HepG2 (cell line): ENCODE results near the gene CDH11. TPM values are rescaled to one million over a fixed set of nuclear protein-coding genes. Genes with fewer than 3 reads are reported as not detected.

Experiments used
- ATAC-seq: fragments of 200-7000 bp; cut with Tn5 transposase; 3 replicates; pipeline ENCODE4 v1.9.1; 2020; ENCODE audit warnings: mild to moderate bottlenecking, moderate library complexity
- BruUV-seq: library from RNA; stranded (reverse); fragments of 400-500 nt; replicated peaks from 2 replicates; lab custom pipeline; 2021; lab: Mats Ljungman, UMichigan
- CTCF ChIA-PET: fragments of 300-600 bp; formaldehyde crosslinking; extraction: SDS; loops from one replicate; lab custom pipeline; 2021; ENCODE audit warnings: low total read pairs, inconsistent platforms, low intra/inter-chr PET ratio; lab: Yijun Ruan, JAX
- POLR2A ChIA-PET: fragments of 350-600 bp; sonication (Branson Sonifier 250); formaldehyde crosslinking; loops from one replicate; lab custom pipeline; 2020; ENCODE audit warnings: antibody characterized with exemption, inconsistent platforms; lab: Yijun Ruan, JAX
- DNase-seq: peaks from one replicate; pipeline ENCODE4 v3.0.0-alpha.2; 2015; ENCODE audit warnings: low spot score
- FAIRE-seq: peaks from 3 replicates; lab custom pipeline; 2011; peaks lifted over from hg19 to GRCh38; lab: Jason Lieb, UNC
- H2AFZ ChIP-seq: one replicate; pipeline ENCODE4 v1.6.1; 2011; ENCODE audit warnings: low read length, inconsistent platforms
- H3K27ac ChIP-seq: fragments of 300-600 bp; 3 replicates; pipeline ENCODE4 v1.8.0; 2011; ENCODE audit warnings: mixed run types, mild to moderate bottlenecking, mixed read lengths, low read length, inconsistent platforms; ENCODE audit not compliant: insufficient read depth; ENCODE audit errors: extremely low read length
- H3K27me3 ChIP-seq, 2 experiments: fragments of 200-600 bp in 1 of 2; 2 replicates in 1 of 2; 3 replicates in 1 of 2; pipeline versions ENCODE4 v1.6.0 to v1.8.0; 2011; ENCODE audit warnings: low read length in 2 of 2, mild to moderate bottlenecking in 2 of 2, moderate library complexity in 2 of 2, inconsistent platforms in 1 of 2; ENCODE audit not compliant: insufficient read depth in 2 of 2, control insufficient read depth in 1 of 2
- H3K36me3 ChIP-seq, 2 experiments: fragments of 200-600 bp in 1 of 2; replicated peaks in 1 of 2; 2 replicates in 1 of 2; 3 replicates in 1 of 2; pipeline versions ENCODE4 v1.5.1 to v1.8.0; 2011; ENCODE audit warnings: low read length in 2 of 2, inconsistent platforms in 1 of 2; ENCODE audit not compliant: insufficient read depth in 2 of 2, control insufficient read depth in 1 of 2
- H3K4me1 ChIP-seq: 2 replicates; pipeline ENCODE4 v1.5.1; 2012; ENCODE audit warnings: low read length, inconsistent platforms; ENCODE audit not compliant: insufficient read depth
- H3K4me2 ChIP-seq: 2 replicates; pipeline ENCODE4 v1.6.0; 2011; ENCODE audit warnings: low read depth, low read length, inconsistent platforms
- H3K4me3 ChIP-seq, 3 experiments: fragments of 200-600 bp in 1 of 3; sonication (generic), shearing (Covaris generic) in 1 of 3; replicated peaks in 1 of 3; 2 replicates each; pipeline ENCODE4 v1.5.1; 2011 to 2016; ENCODE audit warnings: low read length in 3 of 3, inconsistent platforms in 2 of 3, low read depth in 2 of 3, mild to moderate bottlenecking in 2 of 3, control low read depth in 1 of 3, mixed read lengths in 1 of 3; ENCODE audit not compliant: insufficient read depth in 1 of 3
- H3K79me2 ChIP-seq: one replicate; pipeline ENCODE4 v1.6.1; 2011; ENCODE audit warnings: low read length, inconsistent platforms; ENCODE audit not compliant: insufficient read depth
- H3K9ac ChIP-seq: 2 replicates; pipeline ENCODE4 v1.6.0; 2011; ENCODE audit warnings: mild to moderate bottlenecking, low read depth, low read length, inconsistent platforms; ENCODE audit not compliant: insufficient read depth
- H3K9me3 ChIP-seq: 2 replicates; pipeline ENCODE4 v1.5.1; 2012; ENCODE audit warnings: mild to moderate bottlenecking, low read length
- H4K20me1 ChIP-seq: 2 replicates; pipeline ENCODE4 v1.6.0; 2011; ENCODE audit warnings: inconsistent platforms, mild to moderate bottlenecking, low read length, moderate library complexity; ENCODE audit not compliant: insufficient read depth
- BRCA1 ChIP-seq: sonication (generic); formaldehyde crosslinking; IDR thresholded peaks from 2 replicates; pipeline ENCODE4 v1.4.0; 2020; ENCODE audit warnings: missing genetic modification reagents
- CCAR2 ChIP-seq: fragments of 200-400 bp; formaldehyde crosslinking; optimal IDR thresholded peaks from 2 replicates; pipeline ENCODE3; 2018; ENCODE audit warnings: low read depth, mild to moderate bottlenecking, low read length, moderate library complexity
- CHCHD3 ChIP-seq: sonication (generic); formaldehyde crosslinking; IDR thresholded peaks from 2 replicates; pipeline ENCODE4 v1.8.0; 2022; ENCODE audit warnings: mild to moderate bottlenecking, missing genetic modification reagents, moderate library complexity
- ISX ChIP-seq: sonication (generic); formaldehyde crosslinking; conservative IDR thresholded peaks from 2 replicates; pipeline ENCODE4 v1.5.0; 2020; ENCODE audit warnings: missing genetic modification reagents
- KLF13 ChIP-seq: sonication (generic); formaldehyde crosslinking; IDR thresholded peaks from 2 replicates; pipeline ENCODE4 v1.4.0; 2020; ENCODE audit warnings: mild to moderate bottlenecking, missing genetic modification reagents
- KMT2B ChIP-seq: IDR thresholded peaks from 2 replicates; pipeline ENCODE4 v1.6.1; 2016; ENCODE audit warnings: missing genetic modification reagents, missing compliant biosample characterization
- RAD21 ChIP-seq: fragments of 450-650 bp; formaldehyde crosslinking; IDR thresholded peaks from 2 replicates; pipeline ENCODE4 v1.5.0; 2020; ENCODE audit warnings: mild to moderate bottlenecking
- ZFAT ChIP-seq: sonication (generic); formaldehyde crosslinking; conservative IDR thresholded peaks from 2 replicates; pipeline ENCODE4 v1.8.1; 2023; ENCODE audit warnings: missing genetic modification reagents, inconsistent platforms
- ZNF431 ChIP-seq: sonication (generic); formaldehyde crosslinking; IDR thresholded peaks from 2 replicates; pipeline ENCODE4 v1.9.0; 2022; ENCODE audit warnings: missing genetic modification reagents, low read depth, mild to moderate bottlenecking, borderline replicate concordance
- ZNF572 ChIP-seq: sonication (generic); formaldehyde crosslinking; IDR thresholded peaks from 2 replicates; pipeline ENCODE4 v1.5.1; 2020; ENCODE audit warnings: mild to moderate bottlenecking, missing genetic modification reagents
- ZNF598 ChIP-seq: sonication (generic); formaldehyde crosslinking; IDR thresholded peaks from 2 replicates; pipeline ENCODE4 v1.5.1; 2020; ENCODE audit warnings: mild to moderate bottlenecking, missing genetic modification reagents, borderline replicate concordance
- ZNF816 ChIP-seq: sonication (generic); formaldehyde crosslinking; IDR thresholded peaks from 2 replicates; pipeline ENCODE4 v1.8.0; 2022; ENCODE audit warnings: missing genetic modification reagents, mild to moderate bottlenecking, borderline replicate concordance
- whole genome bisulfite sequencing: methylation state at CpG from one replicate; pipeline ENCODE4 v1.1.6; 2017; ENCODE audit warnings: low lambda C conversion rate; 5-methylcytosine and 5-hydroxymethylcytosine counted together
- in situ Hi-C: cut with HindIII; loops from 2 replicates; pipeline ENCODE4 v1.10.0; 2017; ENCODE audit warnings: low pct_unique_long_range_greater_than_20kb; ENCODE audit not compliant: extremely low pct_ligation_motif_present
- intact Hi-C: fragments of 100-400 bp; cut with micrococcal nuclease; formaldehyde crosslinking; loops from one replicate; pipeline ENCODE4 v1.10.0; 2022; ENCODE audit not compliant: unreplicated experiment
- polyA plus RNA-seq, 8 experiments: library from polyadenylated mRNA; depleted of rRNA in 3 of 8; stranded (reverse) in 7 of 8; unstranded in 1 of 8; fragments of >200 nt; fragmentation: Illumina TruSeq in 4 of 8; extraction: Trizol in 4 of 8; gene quantifications; 2 replicates each; pipeline versions ENCODE4 v1.2.1 to v1.2.3, GENCODE V29; 2011 to 2016; ENCODE audit warnings: low read depth in 4 of 8, missing spikeins in 1 of 8, mixed read lengths in 1 of 8; ENCODE audit not compliant: insufficient read depth in 1 of 8
- total RNA-seq, 5 experiments: library from RNA; depleted of rRNA; stranded (reverse); fragments of >200 nt; fragmentation: Illumina TruSeq; extraction: Trizol; gene quantifications; 2 replicates each; pipeline ENCODE4 v1.2.3, GENCODE V29; 2016; ENCODE audit warnings: low read depth in 1 of 5
- TF ChIP-seq, protein P1 (sequence below): sonication (generic); formaldehyde crosslinking; IDR thresholded peaks from 2 replicates; pipeline ENCODE4 v1.8.1; 2023; ENCODE audit warnings: mild to moderate bottlenecking, missing genetic modification reagents, borderline replicate concordance
- TF ChIP-seq, protein P2 (sequence below): sonication (generic); formaldehyde crosslinking; IDR thresholded peaks from 2 replicates; pipeline ENCODE4 v1.5.1; 2020; ENCODE audit warnings: mild to moderate bottlenecking, missing genetic modification reagents
- TF ChIP-seq, protein P3 (sequence below): sonication (generic); formaldehyde crosslinking; IDR thresholded peaks from 2 replicates; pipeline ENCODE4 v1.8.0; 2022; ENCODE audit warnings: missing genetic modification reagents, low read depth, mild to moderate bottlenecking, borderline replicate concordance
- TF ChIP-seq, protein P4 (sequence below): sonication (generic); formaldehyde crosslinking; IDR thresholded peaks from 2 replicates; pipeline ENCODE4 v1.5.0; 2020; ENCODE audit warnings: mild to moderate bottlenecking, missing genetic modification reagents, moderate library complexity
- TF ChIP-seq, protein P5 (sequence below): sonication (generic); formaldehyde crosslinking; IDR thresholded peaks from 2 replicates; pipeline ENCODE4 v1.5.1; 2020; ENCODE audit warnings: mild to moderate bottlenecking, moderate library complexity, missing genetic modification reagents

Gene CDH11
- total and polyA plus RNA-seq, 2 of the 13 experiments (the other 11 are each of a cell fraction or from before 2014, with no cell fraction given): not detected

DNA sequence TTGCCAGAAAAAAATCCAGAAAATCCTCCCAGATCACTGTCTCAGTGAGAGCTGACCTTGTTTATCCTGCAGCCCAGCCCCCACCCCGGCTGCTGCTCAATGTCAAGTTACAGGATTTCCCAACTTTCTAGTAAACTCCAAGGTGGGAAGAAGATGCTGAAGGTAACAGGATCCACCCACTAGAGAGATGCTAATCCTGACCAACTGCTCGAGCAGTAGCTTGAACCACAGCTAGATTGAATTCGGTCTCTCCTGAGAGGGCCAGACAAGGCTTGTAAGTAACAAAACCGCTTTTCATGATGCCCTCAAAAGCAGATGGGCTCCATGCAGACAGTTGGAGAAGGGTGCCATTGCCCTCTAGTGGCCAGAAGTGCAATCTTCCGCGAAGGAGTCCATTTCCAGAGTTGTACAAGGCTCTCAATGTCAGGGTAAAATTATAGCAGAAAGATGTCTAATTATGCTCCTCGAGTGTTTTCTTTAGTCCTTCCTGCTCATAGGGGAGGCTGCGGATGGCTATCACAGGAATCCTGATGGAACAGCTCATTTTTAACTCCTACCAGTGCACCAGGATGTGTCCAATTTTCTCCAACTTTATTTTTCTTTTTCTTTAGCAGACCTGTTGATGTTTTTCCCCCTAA is 3.9 kb downstream of the CDH11 start:
- no TSS peak for BruUV-seq
- no peaks in the 10 kb centered on the region for H3K36me3 ChIP-seq
- intact Hi-C loops: loop anchor here (1.0 to 10.0 kb wide), 4 partner anchors 643 to 1657 kb away; no protein-coding TSS in a partner anchor
- DNase-seq (peak; percentile 59), FAIRE-seq (peak; percentile 97), ATAC-seq (peak; percentile 91)
- in situ Hi-C loops: loop anchor here (25.0 kb wide), 2 partner anchors 1656 to 1756 kb away; no protein-coding TSS in a partner anchor
- POLR2A ChIA-PET: no interaction called here
- CTCF ChIA-PET: interaction anchor here (1.3 to 1.6 kb wide), 3 partner anchors 1028 to 1757 kb away, joined by 5 to 14 read pairs (median 6); no protein-coding TSS in a partner anchor
- under 1% methylated on average over 8 of the region's 8 CpGs for WGBS
- H3K27me3 ChIP-seq: peaks cover 1 to 21% of the 10 kb centered on the region in 2 experiments; a peak in 3 of 5 replicates
- H2AFZ ChIP-seq: no peak overlapping the region
- no peak overlapping the region for H3K9ac ChIP-seq
- H3K4me2 ChIP-seq: no peak overlapping the region
- H4K20me1 ChIP-seq: no peaks in the 10 kb centered on the region
- no peaks in the 10 kb centered on the region for H3K4me1 ChIP-seq
- H3K4me3 ChIP-seq: no peak overlapping the region
- H3K27ac ChIP-seq: no peak overlapping the region
- H3K9me3 ChIP-seq: no peaks in the 10 kb centered on the region
- H3K79me2 ChIP-seq: no peaks in the 10 kb centered on the region
- no peak for TF ChIP-seq ZNF598
- TF ChIP-seq ZNF431 (CRISPR knock-in tag): no peak
- no peak for TF ChIP-seq CHCHD3 (CRISPR knock-in tag)
- TF ChIP-seq ZNF816 (CRISPR knock-in tag): no peak
- TF ChIP-seq, protein P1, sequence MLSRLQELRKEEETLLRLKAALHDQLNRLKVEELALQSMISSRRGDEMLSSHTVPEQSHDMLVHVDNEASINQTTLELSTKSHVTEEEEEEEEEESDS (CRISPR knock-in tag): no peak
- no peak for TF ChIP-seq CCAR2
- TF ChIP-seq, protein P2, sequence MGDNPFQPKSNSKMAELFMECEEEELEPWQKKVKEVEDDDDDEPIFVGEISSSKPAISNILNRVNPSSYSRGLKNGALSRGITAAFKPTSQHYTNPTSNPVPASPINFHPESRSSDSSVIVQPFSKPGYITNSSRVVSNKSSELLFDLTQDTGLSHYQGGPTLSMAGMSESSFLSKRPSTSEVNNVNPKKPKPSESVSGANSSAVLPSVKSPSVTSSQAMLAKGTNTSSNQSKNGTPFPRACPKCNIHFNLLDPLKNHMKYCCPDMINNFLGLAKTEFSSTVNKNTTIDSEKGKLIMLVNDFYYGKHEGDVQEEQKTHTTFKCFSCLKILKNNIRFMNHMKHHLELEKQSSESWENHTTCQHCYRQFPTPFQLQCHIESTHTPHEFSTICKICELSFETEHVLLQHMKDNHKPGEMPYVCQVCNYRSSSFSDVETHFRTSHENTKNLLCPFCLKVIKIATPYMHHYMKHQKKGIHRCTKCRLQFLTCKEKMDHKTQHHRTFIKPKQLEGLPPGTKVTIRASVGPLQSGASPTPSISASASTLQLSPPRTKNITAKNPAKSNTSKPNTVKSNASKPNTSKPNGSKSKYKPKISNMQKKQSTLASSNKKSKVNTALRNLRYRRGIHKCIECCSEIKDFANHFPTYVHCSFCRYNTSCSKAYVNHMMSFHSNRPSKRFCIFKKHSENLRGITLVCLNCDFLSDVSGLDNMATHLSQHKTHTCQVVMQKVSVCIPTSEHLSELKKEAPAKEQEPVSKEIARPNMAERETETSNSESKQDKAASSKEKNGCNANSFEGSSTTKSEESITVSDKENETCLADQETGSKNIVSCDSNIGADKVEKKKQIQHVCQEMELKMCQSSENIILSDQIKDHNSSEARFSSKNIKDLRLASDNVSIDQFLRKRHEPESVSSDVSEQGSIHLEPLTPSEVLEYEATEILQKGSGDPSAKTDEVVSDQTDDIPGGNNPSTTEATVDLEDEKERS: no peak
- no peak for TF ChIP-seq ZFAT (CRISPR knock-in tag)
- no peak for TF ChIP-seq KLF13
- TF ChIP-seq, protein P3, sequence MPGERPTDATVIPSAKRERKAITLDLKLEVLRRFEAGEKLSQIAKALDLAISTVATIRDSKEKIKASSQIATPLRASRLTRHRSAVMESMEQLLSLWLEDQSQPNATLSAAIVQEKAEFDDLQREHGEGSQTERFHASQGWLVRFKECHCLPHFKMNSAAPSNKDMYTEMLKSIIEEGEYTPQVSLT (CRISPR knock-in tag): no peak
- TF ChIP-seq RAD21 (CRISPR knock-in tag): peak; percentile 85
- TF ChIP-seq, protein P4, sequence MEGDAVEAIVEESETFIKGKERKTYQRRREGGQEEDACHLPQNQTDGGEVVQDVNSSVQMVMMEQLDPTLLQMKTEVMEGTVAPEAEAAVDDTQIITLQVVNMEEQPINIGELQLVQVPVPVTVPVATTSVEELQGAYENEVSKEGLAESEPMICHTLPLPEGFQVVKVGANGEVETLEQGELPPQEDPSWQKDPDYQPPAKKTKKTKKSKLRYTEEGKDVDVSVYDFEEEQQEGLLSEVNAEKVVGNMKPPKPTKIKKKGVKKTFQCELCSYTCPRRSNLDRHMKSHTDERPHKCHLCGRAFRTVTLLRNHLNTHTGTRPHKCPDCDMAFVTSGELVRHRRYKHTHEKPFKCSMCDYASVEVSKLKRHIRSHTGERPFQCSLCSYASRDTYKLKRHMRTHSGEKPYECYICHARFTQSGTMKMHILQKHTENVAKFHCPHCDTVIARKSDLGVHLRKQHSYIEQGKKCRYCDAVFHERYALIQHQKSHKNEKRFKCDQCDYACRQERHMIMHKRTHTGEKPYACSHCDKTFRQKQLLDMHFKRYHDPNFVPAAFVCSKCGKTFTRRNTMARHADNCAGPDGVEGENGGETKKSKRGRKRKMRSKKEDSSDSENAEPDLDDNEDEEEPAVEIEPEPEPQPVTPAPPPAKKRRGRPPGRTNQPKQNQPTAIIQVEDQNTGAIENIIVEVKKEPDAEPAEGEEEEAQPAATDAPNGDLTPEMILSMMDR (CRISPR knock-in tag): peak; percentile 90
- no peak for TF ChIP-seq ZNF572
- TF ChIP-seq, protein P5, sequence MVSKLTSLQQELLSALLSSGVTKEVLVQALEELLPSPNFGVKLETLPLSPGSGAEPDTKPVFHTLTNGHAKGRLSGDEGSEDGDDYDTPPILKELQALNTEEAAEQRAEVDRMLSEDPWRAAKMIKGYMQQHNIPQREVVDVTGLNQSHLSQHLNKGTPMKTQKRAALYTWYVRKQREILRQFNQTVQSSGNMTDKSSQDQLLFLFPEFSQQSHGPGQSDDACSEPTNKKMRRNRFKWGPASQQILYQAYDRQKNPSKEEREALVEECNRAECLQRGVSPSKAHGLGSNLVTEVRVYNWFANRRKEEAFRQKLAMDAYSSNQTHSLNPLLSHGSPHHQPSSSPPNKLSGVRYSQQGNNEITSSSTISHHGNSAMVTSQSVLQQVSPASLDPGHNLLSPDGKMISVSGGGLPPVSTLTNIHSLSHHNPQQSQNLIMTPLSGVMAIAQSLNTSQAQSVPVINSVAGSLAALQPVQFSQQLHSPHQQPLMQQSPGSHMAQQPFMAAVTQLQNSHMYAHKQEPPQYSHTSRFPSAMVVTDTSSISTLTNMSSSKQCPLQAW (CRISPR knock-in tag): peak; percentile 41
- TF ChIP-seq KMT2B (CRISPR knock-in tag): no peak
- no peak for TF ChIP-seq BRCA1
- no peak for TF ChIP-seq ISX
